Activated T-helper 1 cell treated with Interleukin-2 at 50 U/mL for 16 hours (primary cell): ENCODE measurements around the gene ARPC3.
"Not testable (repeated sequence)": the region's sequence is repeated elsewhere in the genome, so short reads cannot be mapped to it uniquely, and the experiment has no call there.

ENCODE experiments used
- DNase-seq: peaks from one replicate; pipeline ENCODE4 v3.0.0-alpha.2; 2020; ENCODE audit warnings: low read depth

ARPC3 gene

GRCh38 chr12:110417113-110417512, 33.0 kb downstream of the ARPC3 start:
- DNase-seq: not testable (repeated sequence)

GRCh38 chr12:110410086-110410485, 40.1 kb downstream of the ARPC3 start:
- not testable (repeated sequence) for DNase-seq

GRCh38 chr12:110405126-110405662, 44.9 kb downstream of the ARPC3 start:
- DNase-seq: not testable (repeated sequence)

DNA sequence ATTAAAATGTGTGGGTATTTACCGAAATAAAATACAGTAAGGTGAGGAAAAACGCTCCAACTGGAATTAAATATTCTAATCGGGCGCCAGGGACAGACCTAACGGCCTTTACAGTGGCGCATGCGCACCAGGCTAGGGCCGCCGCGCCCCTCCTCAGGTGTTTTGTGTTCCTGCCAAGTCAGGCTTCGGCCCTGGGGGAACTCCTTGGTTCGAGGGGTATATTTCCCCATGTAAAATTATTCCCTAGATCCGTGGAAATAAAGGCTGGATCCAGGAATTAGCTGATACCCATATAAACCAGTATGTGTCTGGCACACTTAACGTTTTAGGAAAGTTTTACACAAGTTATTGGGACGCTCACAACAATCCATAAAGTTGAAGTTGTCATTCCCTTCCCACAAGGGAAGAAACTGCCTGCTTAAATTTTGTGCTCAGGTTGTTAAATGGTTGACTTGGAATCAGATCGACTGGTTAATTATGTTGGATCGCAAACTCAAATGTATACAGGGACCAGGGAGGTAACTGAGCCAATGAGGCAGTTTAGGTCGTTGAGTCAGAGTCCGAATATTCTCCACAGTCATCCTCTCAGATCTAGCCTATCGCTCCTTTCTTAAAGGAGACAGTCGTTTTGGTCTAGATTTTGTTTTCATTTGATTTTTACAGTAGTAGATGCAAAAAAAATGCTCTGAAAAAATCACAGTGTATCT, 46.0 kb downstream of the ARPC3 start:
- DNase-seq: peak; percentile 67

GRCh38 chr12:110403146-110403975, 46.8 kb downstream of the ARPC3 start, which contains the start of gene ANAPC7:
TSS of gene ANAPC7 (minus strand) at chr12:110403708. CDS start at chr12:110403627, 81 bp downstream.
- DNase-seq: peak; percentile 73
